H1 (cell line): Measurements from ENCODE around the gene ALG5.

Source experiments
- ATF2 ChIP-seq: IDR thresholded peaks from 2 replicates; pipeline ENCODE4 v1.6.1; 2012; ENCODE audit warnings: low read length, inconsistent platforms
- CREB1 ChIP-seq: IDR thresholded peaks from 2 replicates; pipeline ENCODE4 v1.6.1; 2012; ENCODE audit warnings: inconsistent platforms
- TAF1 ChIP-seq: IDR thresholded peaks from 2 replicates; pipeline ENCODE4 v1.6.1; 2011; ENCODE audit warnings: mild to moderate bottlenecking, low read depth, low read length
- TCF12 ChIP-seq: IDR thresholded peaks from 2 replicates; pipeline ENCODE4 v1.6.1; 2011; ENCODE audit warnings: low read depth, mild to moderate bottlenecking, low read length
- TF ChIP-seq, protein P1 (sequence below), 3 experiments: IDR thresholded peaks; 1 replicate in 2 of 3; 2 replicates in 1 of 3; pipeline versions ENCODE4 v1.5.1 to v1.6.1; 2011; ENCODE audit warnings: low read length in 3 of 3, mild to moderate bottlenecking in 3 of 3, inconsistent platforms in 2 of 3, low read depth in 1 of 3, moderate library complexity in 1 of 3; ENCODE audit not compliant: insufficient read depth in 1 of 3; ENCODE audit errors: control extremely low read depth in 1 of 3

DNA sequence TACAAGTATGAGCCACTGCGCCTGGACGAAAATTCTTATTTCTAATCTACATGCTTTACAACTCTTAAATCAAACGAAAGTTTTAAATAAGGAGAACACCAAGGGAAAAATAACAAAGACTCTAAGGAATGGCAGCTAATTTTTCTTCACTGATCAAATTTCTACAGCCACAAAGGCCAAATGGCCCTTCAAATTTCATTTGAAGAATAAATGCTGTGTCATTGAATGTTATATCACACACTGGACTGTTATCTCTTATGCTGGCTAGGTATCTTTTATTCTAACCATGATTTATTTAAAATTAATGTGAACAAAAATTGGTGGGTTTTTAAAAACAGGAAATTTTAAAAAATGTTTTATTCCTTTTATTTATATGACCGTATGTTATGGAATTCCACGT, 93.2 kb downstream of the ALG5 start:
- TF ChIP-seq TCF12, result no peak
- TF ChIP-seq, protein P1, sequence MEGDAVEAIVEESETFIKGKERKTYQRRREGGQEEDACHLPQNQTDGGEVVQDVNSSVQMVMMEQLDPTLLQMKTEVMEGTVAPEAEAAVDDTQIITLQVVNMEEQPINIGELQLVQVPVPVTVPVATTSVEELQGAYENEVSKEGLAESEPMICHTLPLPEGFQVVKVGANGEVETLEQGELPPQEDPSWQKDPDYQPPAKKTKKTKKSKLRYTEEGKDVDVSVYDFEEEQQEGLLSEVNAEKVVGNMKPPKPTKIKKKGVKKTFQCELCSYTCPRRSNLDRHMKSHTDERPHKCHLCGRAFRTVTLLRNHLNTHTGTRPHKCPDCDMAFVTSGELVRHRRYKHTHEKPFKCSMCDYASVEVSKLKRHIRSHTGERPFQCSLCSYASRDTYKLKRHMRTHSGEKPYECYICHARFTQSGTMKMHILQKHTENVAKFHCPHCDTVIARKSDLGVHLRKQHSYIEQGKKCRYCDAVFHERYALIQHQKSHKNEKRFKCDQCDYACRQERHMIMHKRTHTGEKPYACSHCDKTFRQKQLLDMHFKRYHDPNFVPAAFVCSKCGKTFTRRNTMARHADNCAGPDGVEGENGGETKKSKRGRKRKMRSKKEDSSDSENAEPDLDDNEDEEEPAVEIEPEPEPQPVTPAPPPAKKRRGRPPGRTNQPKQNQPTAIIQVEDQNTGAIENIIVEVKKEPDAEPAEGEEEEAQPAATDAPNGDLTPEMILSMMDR (IDR thresholded peaks at IDR 0.05; ENCODE audit: control extremely low read depth in 1 of 3, insufficient read depth in 1 of 3, low read depth in 1 of 3, low read length in 3 of 3), result no peak
- no peak for TF ChIP-seq ATF2
- no peak for TF ChIP-seq TAF1
- TF ChIP-seq CREB1, result no peak
